HUES6 (cell line): ENCODE measurements around the gene ABLIM3.

Experiments
- H3K27ac ChIP-seq: 2 replicates; pipeline ENCODE4 v1.7.0; 2013; ENCODE audit warnings: low read depth, mild to moderate bottlenecking, low read length, inconsistent platforms
- H3K27me3 ChIP-seq: 2 replicates; pipeline ENCODE4 v1.6.1; 2013; ENCODE audit warnings: low read length; ENCODE audit not compliant: control insufficient read depth, insufficient read depth
- H3K36me3 ChIP-seq: 2 replicates; pipeline ENCODE4 v1.6.1; 2013; ENCODE audit warnings: low read length; ENCODE audit not compliant: control insufficient read depth, insufficient read depth
- H3K4me1 ChIP-seq: 2 replicates; pipeline ENCODE4 v1.6.1; 2013; ENCODE audit warnings: low read length; ENCODE audit not compliant: control insufficient read depth, insufficient read depth
- H3K4me3 ChIP-seq: 2 replicates; pipeline ENCODE4 v1.5.1; 2013; ENCODE audit warnings: low read depth, low read length
- H3K9ac ChIP-seq: one replicate; pipeline ENCODE4 v1.6.1; 2013; ENCODE audit warnings: mild to moderate bottlenecking, low read length
- H3K9me3 ChIP-seq: 2 replicates; pipeline ENCODE4 v1.6.1; 2013; ENCODE audit warnings: low read depth, low read length; ENCODE audit not compliant: control insufficient read depth, insufficient read depth

ABLIM3 gene

DNA sequence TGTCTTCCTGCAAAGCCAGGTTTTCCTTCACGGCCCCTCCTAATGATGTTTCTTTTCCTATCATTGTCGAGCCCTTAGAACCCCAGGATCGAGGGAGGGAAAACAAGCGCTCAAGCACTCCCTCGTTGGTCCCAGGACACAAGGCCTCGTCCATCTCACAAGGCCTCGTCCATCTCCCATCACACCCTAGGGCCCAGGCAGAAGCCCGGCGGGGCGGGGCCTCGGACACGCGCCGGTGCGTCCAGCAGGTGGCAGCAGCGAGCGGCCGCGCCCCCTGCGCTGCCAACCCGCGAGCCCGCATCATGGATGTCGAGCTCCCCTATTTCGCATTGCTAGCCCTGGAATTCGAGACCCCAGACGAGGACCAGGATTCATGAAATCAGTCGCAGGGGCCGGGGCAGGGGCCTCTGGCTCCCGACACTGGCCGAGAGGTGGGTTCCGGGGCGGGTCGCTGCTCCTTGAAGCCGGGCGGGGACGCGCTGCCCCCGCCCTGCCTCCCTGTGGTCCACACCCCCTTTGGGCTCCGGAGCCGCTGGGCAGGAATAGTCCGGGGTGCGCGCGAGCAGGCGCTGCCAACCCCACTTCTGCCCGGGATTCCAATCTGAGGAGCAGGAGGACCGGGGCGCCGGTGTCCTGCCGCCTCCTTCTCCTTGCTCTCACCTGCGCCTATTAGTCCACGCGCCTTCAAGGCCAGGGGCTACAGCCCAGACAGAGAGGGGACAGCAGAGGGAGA lies at the start of gene ABLIM3:
Gene ABLIM3, plus strand, starts transcription at position 270 of the 733 bp plus-strand sequence. CDS start 603 bp downstream, outside the sequence.
- no peaks in the 10 kb centered on the region for H3K36me3 ChIP-seq
- no peak within 1 kb of the TSS for H3K9ac ChIP-seq
- H3K4me3 ChIP-seq: peak within 1 kb of the TSS; percentile 61
- H3K4me1 ChIP-seq: 0 out of 2 replicates have a peak, but pooled peaks cover 3% of the 10 kb centered on the region
- no peak within 1 kb of the TSS for H3K27ac ChIP-seq
- H3K9me3 ChIP-seq: peaks cover 3% of the 10 kb centered on the region; the same call in 1 of the 2 replicates
- peaks cover 21% of the 10 kb centered on the region for H3K27me3 ChIP-seq

DNA sequence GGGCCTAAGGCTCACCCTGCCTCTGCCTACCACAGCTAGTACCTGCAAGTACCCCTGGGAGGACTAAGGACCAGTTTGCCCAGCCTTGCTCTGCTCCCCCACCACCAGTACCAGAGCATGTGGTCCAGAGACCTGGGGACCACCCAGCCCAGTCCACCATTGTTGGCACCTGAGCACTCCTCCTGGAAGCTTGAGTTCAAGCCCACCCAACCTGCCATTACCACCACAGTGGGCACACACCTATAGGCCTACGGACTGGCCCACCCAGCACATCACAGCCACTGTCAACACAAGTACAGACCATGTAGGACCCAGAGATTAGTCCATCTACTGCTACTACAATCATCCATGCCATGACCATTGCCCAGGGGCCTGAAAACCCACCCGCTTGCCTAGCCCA lies 47.7 kb upstream of the ABLIM3 start:
- Histone ChIP-seq H3K9me3 (0 out of 2 replicates have a peak, but pooled peaks cover 4% of the 10 kb centered on the region), H3K9ac (no peak overlapping the region), H3K4me3 (no peak overlapping the region), H3K4me1 (no peaks in the 10 kb centered on the region), H3K27ac (no peak overlapping the region), H3K27me3 (no peaks in the 10 kb centered on the region), H3K36me3 (no peaks in the 10 kb centered on the region)

DNA sequence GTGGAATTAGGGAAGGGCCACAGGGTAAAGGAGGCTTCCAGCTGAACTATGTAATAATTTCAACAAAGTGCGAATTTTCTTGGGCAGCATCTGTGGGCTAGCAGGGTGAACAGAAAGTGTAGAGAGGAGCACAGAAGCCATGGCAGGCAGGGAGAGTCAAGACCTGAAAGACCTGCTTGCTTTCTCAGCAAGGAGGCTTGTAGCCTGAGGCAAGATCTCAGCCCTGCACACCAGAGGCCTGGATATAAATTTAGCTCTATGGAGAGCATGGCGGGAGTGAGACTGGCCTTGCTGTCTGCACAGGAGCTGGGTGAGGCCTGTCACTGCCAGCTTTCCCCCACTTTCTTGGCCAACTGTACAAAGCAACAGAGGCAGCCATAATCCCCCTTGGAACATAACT lies 46.3 kb upstream of the ABLIM3 start:
- H3K4me3 ChIP-seq: no peak overlapping the region
- H3K9ac ChIP-seq: no peak overlapping the region
- H3K27me3 ChIP-seq: no peaks in the 10 kb centered on the region
- H3K27ac ChIP-seq: no peak overlapping the region
- H3K4me1 ChIP-seq: no peaks in the 10 kb centered on the region
- no peaks in the 10 kb centered on the region for H3K36me3 ChIP-seq
- peaks cover 4% of the 10 kb centered on the region; the same call in 1 of the 2 replicates for H3K9me3 ChIP-seq

DNA sequence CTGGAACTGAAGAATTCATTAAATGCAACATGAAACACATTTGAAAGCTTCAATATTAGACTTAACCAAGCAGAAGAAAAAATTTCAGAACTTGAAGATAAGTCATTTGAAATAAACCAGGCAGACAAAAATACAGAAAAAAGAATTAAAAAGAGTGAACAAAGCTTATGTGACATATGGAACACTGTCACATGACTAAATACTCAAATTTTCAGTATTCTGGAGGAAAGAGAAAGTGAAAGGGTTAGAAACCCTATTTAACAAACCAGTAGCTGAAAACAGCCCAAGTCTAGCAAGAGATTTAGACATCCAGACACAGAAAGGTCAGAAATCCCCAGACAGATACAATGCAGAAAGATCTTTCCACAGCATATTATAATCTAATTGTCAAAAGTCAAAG lies 41.4 kb upstream of the ABLIM3 start:
- Histone ChIP-seq H3K27me3 (no peaks in the 10 kb centered on the region), H3K4me3 (no peak overlapping the region), H3K4me1 (no peaks in the 10 kb centered on the region), H3K9me3 (peaks cover 11% of the 10 kb centered on the region; the same call in 1 of the 2 replicates), H3K36me3 (no peaks in the 10 kb centered on the region), H3K27ac (no peak overlapping the region), H3K9ac (no peak overlapping the region)

DNA sequence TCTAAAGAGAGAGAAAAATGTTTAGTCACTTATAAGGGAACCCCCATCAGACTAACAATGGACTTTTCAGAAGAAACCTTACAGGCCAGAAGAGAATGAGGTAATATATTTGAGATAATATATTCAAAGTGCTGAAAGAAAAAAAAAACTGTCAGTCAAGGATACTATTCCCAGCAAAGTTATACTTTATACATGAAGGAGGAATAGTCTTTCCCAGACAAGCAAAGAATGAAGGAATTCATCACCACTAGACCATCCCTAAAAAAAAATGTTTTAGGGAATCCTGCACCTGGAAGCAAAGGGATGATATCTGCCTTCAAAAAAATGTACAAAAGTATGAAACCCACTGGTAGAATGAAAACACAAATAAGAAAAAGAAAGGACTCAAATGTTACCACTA lies 41.0 kb upstream of the ABLIM3 start:
- Histone ChIP-seq H3K4me3 (no peak overlapping the region), H3K9ac (no peak overlapping the region), H3K27ac (no peak overlapping the region), H3K36me3 (no peaks in the 10 kb centered on the region), H3K27me3 (no peaks in the 10 kb centered on the region), H3K4me1 (no peaks in the 10 kb centered on the region), H3K9me3 (peaks cover 11% of the 10 kb centered on the region; the same call in 1 of the 2 replicates)

DNA sequence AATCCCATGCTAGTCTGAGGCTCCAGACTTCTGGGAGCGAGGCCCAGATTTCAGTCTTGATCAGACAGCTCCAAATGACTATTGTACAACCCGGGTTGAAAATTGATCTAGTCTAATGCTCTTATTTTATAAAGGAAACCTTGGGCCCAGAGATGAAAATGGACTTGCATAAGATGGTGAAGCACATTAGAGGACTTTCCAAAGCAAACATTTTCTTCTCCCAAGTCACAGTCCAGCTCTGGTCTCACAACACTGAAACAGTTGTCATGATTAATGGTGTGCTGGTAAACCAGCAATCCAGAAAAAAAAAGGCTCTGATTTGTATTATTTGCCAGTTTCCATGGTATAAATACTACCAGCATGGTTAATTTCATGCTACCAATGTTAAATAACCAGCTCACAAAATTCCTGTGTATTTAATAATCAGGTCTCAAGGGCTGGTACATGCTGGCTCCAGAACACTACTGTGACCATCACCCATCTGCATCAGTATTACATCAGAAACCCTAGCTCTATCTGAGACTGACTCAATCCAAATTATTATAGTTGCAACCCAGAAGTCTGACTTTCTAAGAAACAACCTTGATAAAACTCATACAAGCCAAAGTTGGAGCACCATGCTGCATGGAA lies 32.5 kb upstream of the ABLIM3 start:
- Histone ChIP-seq H3K4me3 (no peak overlapping the region), H3K36me3 (no peaks in the 10 kb centered on the region), H3K9ac (no peak overlapping the region), H3K27me3 (no peaks in the 10 kb centered on the region), H3K9me3 (no peaks in the 10 kb centered on the region), H3K27ac (no peak overlapping the region), H3K4me1 (no peaks in the 10 kb centered on the region)

DNA sequence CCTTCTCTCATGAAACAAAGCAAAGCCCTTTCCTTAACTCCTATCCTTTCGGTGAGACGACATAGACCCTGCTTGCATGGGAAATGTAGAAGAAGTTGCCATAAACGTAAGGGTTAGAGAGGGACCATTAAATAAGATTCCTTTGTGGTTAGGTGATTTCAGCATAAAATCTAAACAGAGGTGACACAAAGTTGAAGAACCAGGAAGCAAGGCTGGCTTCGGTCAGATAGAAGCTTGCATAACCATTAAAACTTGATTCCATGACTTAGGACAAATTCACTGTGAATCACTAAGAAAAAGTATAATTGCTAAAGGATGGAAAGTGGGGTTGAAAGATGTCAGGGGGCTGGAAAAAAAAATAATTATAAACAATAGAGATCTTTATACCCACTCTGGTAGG lies 30.9 kb upstream of the ABLIM3 start:
- Histone ChIP-seq H3K4me3 (no peak overlapping the region), H3K27ac (no peak overlapping the region), H3K27me3 (no peaks in the 10 kb centered on the region), H3K36me3 (no peaks in the 10 kb centered on the region), H3K4me1 (no peaks in the 10 kb centered on the region), H3K9ac (no peak overlapping the region), H3K9me3 (no peaks in the 10 kb centered on the region)

DNA sequence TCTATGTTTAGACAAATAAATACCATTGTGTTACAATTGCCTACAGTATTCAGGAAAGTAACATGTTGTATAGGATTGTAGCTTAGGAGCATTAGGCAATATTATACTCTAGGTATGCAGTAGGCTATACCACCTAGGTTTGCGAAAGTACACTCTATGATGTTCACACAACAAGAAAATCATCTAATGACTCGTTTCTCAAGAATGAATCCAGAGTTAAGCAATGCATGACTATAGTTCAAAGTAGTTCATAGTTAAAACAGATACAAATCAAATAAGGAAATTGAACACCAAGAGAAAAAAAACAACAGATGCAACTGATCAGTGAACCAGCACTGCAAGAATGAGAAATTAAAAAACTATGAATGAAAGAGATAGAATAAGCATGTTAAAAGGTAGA lies 27.6 kb upstream of the ABLIM3 start:
- Histone ChIP-seq H3K27ac (no peak overlapping the region), H3K27me3 (no peaks in the 10 kb centered on the region), H3K9me3 (no peaks in the 10 kb centered on the region), H3K36me3 (no peaks in the 10 kb centered on the region), H3K9ac (no peak overlapping the region), H3K4me3 (no peak overlapping the region), H3K4me1 (no peaks in the 10 kb centered on the region; the same call in 1 of the 2 replicates)

DNA sequence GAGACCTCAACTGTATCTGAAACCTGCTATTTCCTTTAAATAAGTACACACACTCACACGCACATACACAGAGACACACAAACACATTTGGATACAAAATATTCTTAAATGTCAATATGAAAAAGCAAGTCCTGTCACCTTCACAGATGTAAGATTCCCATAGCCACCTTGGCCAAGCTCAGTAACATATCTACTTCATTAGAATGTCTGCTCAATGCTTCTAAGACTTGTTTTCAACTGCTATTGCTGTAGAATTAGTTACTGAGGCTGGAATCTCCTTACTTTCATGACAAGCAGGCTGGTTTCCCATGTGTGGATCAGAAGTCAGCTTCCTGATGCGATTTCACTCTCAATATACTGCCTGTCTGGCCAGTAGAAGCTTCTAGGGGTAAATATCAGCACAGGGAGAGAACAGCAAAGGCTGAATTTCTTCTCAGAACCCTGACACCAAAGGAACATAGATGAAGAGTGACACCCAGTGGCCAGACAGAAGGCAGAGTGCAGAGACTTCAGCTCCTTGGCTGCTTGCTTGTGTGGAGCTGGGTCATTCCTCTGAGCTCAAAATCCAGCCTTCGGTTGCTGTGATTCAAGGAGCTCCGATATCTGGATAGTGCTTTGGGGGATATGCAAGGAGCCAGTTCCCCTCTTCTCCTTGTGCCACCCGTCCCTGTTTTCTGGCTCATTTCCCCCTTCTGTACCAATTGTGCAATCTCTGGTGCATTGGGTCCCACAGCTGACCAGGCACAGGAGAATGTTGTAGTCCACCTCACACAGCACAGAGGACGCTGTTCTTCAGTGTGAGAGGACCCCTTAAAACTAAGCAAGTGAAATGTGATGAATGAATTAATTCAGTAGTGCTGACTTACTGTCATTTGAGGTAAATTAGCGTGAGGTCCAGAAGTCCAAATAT lies 26.6 kb upstream of the ABLIM3 start:
- Histone ChIP-seq H3K4me3 (no peak overlapping the region), H3K9ac (no peak overlapping the region), H3K9me3 (no peaks in the 10 kb centered on the region), H3K27ac (no peak overlapping the region), H3K4me1 (no peaks in the 10 kb centered on the region; the same call in 1 of the 2 replicates), H3K27me3 (no peaks in the 10 kb centered on the region), H3K36me3 (no peaks in the 10 kb centered on the region)

DNA sequence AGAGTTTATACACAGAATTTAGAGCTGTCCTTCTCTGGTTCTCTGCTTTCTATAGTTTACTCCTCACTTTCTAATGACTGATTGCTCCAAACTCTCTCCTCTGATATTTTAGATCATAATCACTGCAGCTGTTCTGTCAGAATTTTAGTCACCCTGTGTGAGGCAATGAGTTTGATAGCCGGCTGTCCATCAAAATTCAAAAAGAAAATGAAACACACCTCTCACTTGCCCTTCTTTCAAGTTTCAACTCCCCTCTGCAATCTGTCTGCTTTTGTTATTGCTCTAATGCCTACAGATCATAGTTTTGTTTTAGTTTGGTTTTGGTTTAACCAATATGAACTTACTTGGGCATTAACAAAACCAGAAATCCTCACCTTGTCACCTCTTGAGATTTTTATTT lies 23.3 kb upstream of the ABLIM3 start:
- Histone ChIP-seq H3K4me1 (no peaks in the 10 kb centered on the region; the same call in 1 of the 2 replicates), H3K27me3 (no peaks in the 10 kb centered on the region), H3K36me3 (no peaks in the 10 kb centered on the region), H3K4me3 (no peak overlapping the region), H3K9ac (no peak overlapping the region), H3K9me3 (peaks cover 1% of the 10 kb centered on the region), H3K27ac (no peak overlapping the region)
